ENCODE results near the gene ADGRB2. TPM values are rescaled to one million over a fixed set of nuclear protein-coding genes. Genes with fewer than 3 reads are reported as not detected.
A peak's percentile ranks its signal among the peaks of the same experiment; 100 is the strongest.

Gene ADGRB2
- total and polyA plus RNA-seq, 3 donors from 2014 or later = 11.8 to 18.0 (median 15.7) TPM

DNA sequence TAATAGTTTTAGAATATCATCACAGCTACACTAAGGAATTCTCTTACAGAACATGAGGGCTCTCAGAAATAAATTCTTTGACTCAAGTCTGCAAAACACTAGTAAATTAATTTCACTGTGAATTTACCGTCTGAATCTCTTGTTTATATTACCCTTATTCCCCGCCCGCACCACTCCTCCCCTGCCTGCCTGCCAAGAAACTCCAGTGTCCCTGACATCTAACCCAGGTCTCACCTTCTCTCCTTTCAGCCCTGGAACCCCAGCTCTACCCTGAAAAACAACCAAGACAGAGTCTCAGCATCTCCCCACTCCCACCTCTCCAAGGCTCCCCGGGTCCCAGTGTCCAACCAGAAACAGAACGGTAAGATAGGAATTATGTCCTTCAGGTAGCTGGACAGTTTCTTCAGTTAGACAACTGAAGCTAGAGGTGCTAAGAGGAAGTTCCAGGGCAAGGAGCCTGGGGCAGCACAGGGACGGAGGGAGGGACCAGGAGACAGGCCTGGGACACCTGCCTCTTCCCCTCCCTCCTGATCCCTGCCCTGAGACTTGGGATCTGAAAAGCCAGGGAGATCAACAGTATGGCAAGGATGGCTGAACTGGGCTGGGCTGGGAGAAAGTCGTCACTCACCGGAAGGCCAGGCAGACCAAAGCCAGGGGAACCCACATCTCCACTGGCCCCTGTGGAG, 75.8 kb downstream of the ADGRB2 start:
- Histone ChIP-seq H3K9me3 (no peaks in the 10 kb centered on the region), H3K27me3 (no peaks in the 10 kb centered on the region), H3K4me1 (no peaks in the 10 kb centered on the region), H3K36me3 (ENCODE audit: low read depth, missing control alignments) (no peaks in the 10 kb centered on the region), H3K4me3 (no peak overlapping the region), H3K27ac (no peak overlapping the region)
- TF ChIP-seq POLR2A (IDR thresholded peaks at IDR 0.05) (no peak), CTCF (IDR thresholded peaks at IDR 0.05) (no peak)
- WGBS, 2 donors = 53 to 58% methylated on average over 8 of the region's 8 CpGs
- intact Hi-C loops (cut with DNase I; ENCODE audit: low total_unique reads) = no loop called here
- no peak for DNase-seq

DNA sequence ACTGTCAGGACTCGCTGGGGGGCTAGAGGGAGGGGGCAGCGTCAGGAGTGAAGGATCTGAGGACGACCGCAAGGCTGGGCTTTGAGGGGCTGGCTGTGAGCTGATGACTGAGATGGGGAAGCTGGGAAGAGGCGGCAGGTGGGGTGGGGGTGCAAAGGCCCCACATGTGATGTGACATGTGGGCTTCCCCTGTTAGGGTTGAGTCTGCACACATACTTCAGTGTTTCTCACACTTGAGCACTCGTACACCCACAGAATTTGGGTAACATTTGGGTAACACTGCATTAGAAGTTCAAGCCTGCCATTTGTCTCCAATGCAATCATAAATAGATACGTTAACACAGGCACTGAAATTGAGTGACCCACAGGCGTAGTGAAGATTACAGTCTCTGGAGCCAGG, 76.5 kb downstream of the ADGRB2 start:
- no peaks in the 10 kb centered on the region for H3K4me1 ChIP-seq
- H3K36me3 ChIP-seq (ENCODE audit: low read depth, missing control alignments) = no peaks in the 10 kb centered on the region
- H3K27me3 ChIP-seq = no peaks in the 10 kb centered on the region
- H3K4me3 ChIP-seq = no peak overlapping the region
- no peak for DNase-seq
- WGBS, 2 donors = 83 to 91% methylated on average over 8 of the region's 8 CpGs
- H3K27ac ChIP-seq = no peak overlapping the region
- no peaks in the 10 kb centered on the region for H3K9me3 ChIP-seq
- intact Hi-C loops (cut with DNase I; ENCODE audit: low total_unique reads) = no loop called here
- TF ChIP-seq POLR2A (IDR thresholded peaks at IDR 0.05) (no peak), CTCF (IDR thresholded peaks at IDR 0.05) (no peak)

DNA sequence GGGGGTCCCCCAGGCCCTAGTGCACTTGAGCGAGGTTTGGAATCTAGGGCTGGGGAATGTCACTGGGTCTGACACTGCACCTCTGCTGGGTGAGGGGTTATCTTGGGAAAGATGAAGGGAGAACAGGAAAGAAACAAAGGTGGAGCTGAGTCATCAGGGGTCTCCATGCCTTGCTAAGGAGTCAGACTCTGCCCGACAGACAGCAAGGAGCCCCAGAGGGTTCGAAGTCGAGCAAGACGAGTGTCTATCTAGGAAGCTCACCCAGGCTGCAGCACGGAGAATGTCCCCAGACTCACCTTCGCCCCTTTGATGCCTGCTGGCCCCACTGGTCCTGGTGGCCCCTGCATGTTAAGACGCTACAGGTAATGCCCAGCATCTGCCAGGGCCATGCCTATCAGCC, 78.3 kb downstream of the ADGRB2 start:
- 85 to 89% methylated on average over 8 of the region's 8 CpGs for WGBS, 2 donors
- H3K36me3 ChIP-seq (ENCODE audit: low read depth, missing control alignments) = no peaks in the 10 kb centered on the region

DNA sequence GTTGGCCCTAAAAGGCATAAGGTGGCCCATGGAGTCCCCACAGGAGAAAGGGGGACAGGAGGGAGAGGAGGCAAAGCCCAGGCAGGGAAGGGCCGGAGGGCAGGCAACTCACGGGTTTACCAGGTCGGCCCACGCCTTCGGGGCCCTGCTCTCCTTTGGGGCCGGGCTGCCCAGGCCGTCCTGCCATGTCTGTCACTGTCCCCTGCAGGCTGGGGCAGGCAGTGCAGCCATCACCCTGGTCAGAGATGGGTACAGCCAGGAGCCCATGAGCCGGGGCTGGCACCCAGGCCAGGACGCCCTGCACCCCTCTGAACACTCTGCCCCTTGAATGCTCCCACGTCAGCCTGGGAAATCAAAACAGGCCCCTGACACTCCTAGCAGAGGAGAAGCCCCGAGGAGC, 80.1 kb downstream of the ADGRB2 start:
- TF ChIP-seq POLR2A (IDR thresholded peaks at IDR 0.05) (no peak), CTCF (IDR thresholded peaks at IDR 0.05) (peak in 1 of 3 experiments; percentile 10)
- no peaks in the 10 kb centered on the region for H3K9me3 ChIP-seq
- DNase-seq = no peak
- no peak overlapping the region for H3K27ac ChIP-seq
- intact Hi-C loops (cut with DNase I; ENCODE audit: low total_unique reads) = no loop called here
- no peak overlapping the region for H3K4me3 ChIP-seq
- H3K4me1 ChIP-seq = no peaks in the 10 kb centered on the region
- whole genome bisulfite sequencing, 2 donors = 82 to 100% methylated on average over 2 to 11 of the region's 11 CpGs
- H3K27me3 ChIP-seq = no peaks in the 10 kb centered on the region
- H3K36me3 ChIP-seq (ENCODE audit: low read depth, missing control alignments) = no peaks in the 10 kb centered on the region

More for the DNA sequence above, 78.3 kb downstream of the ADGRB2 start:
- no peak overlapping the region for H3K4me3 ChIP-seq
- H3K9me3 ChIP-seq = no peaks in the 10 kb centered on the region
- no peaks in the 10 kb centered on the region for H3K27me3 ChIP-seq
- no peak for DNase-seq
- no peak for TF ChIP-seq CTCF (IDR thresholded peaks at IDR 0.05)
- TF ChIP-seq POLR2A (IDR thresholded peaks at IDR 0.05) = no peak
- H3K27ac ChIP-seq = no peak overlapping the region
- H3K4me1 ChIP-seq = no peaks in the 10 kb centered on the region
- intact Hi-C loops (cut with DNase I; ENCODE audit: low total_unique reads) = no loop called here

GRCh38 chr1:31681415-31681814, 82.7 kb downstream of the ADGRB2 start:
- no peaks in the 10 kb centered on the region for H3K36me3 ChIP-seq (ENCODE audit: low read depth, missing control alignments)
- no peak for DNase-seq
- WGBS, 2 donors = 67 to 80% methylated on average over 4 to 9 of the region's 9 CpGs
- no peaks in the 10 kb centered on the region for H3K4me1 ChIP-seq
- no peak overlapping the region for H3K27ac ChIP-seq
- intact Hi-C loops (cut with DNase I; ENCODE audit: low total_unique reads) = no loop called here
- H3K9me3 ChIP-seq = no peaks in the 10 kb centered on the region
- H3K27me3 ChIP-seq = no peaks in the 10 kb centered on the region
- TF ChIP-seq CTCF (IDR thresholded peaks at IDR 0.05) (no peak), POLR2A (IDR thresholded peaks at IDR 0.05) (no peak)
- no peak overlapping the region for H3K4me3 ChIP-seq
